Gastroesophageal sphincter (tissue), 4 donors: ENCODE data around the gene FAAP24. TPM values are rescaled to one million over a fixed set of nuclear protein-coding genes. Genes with fewer than 3 reads are reported as not detected.

Source experiments
- ATAC-seq: fragments of 150-250 bp; one replicate; pipeline ENCODE4 v1.9.1; 2016; ENCODE audit warnings: mild to moderate bottlenecking, moderate library complexity
- H3K27ac ChIP-seq, 4 donors: fragments of 200-600 bp; sonication (generic) in 3 of 4; 1 replicate in 3 of 4; 2 replicates in 1 of 4; pipeline ENCODE4 v1.5.1; 2016 to 2019
- H3K27me3 ChIP-seq: fragments of 200-600 bp; sonication (generic); one replicate; pipeline ENCODE4 v1.5.1; 2019
- H3K36me3 ChIP-seq, 2 donors: fragments of 200-600 bp; sonication (generic); one replicate each; pipeline ENCODE4 v1.5.1; 2019; ENCODE audit warnings: control low read depth in 1 of 2
- H3K4me1 ChIP-seq, 3 donors: fragments of 200-600 bp; sonication (generic); 1 replicate in 2 of 3; 2 replicates in 1 of 3; pipeline ENCODE4 v1.5.1; 2016 to 2019; ENCODE audit warnings: control low read depth in 2 of 3
- H3K4me3 ChIP-seq, 2 donors: fragments of 200-600 bp; sonication (generic); one replicate each; pipeline ENCODE4 v1.5.1; 2019; ENCODE audit warnings: mild to moderate bottlenecking in 1 of 2, moderate library complexity in 1 of 2
- H3K9me3 ChIP-seq, 3 donors: fragments of 200-600 bp; sonication (generic); one replicate each; pipeline ENCODE4 v1.5.1; 2017 to 2019; ENCODE audit warnings: control low read depth in 2 of 3
- EP300 ChIP-seq: sonication (generic); formaldehyde crosslinking; IDR thresholded peaks from one replicate; pipeline ENCODE4 v1.6.1; 2017; ENCODE audit warnings: antibody characterized with exemption, mild to moderate bottlenecking
- POLR2A ChIP-seq, 2 donors: fragments of 450-650 bp; IDR thresholded peaks; one replicate each; pipeline ENCODE4 v1.6.1; 2017; ENCODE audit warnings: antibody characterized with exemption in 2 of 2, mild to moderate bottlenecking in 2 of 2, moderate library complexity in 1 of 2
- POLR2AphosphoS5 ChIP-seq: sonication (generic); formaldehyde crosslinking; IDR thresholded peaks from one replicate; pipeline ENCODE4 v1.6.1; 2017; ENCODE audit warnings: antibody characterized with exemption
- WGBS, 2 donors: methylation state at CpG; one replicate each; pipeline ENCODE4 v1.1.5; 2018; ENCODE audit warnings: low coverage in 1 of 2; 5-methylcytosine and 5-hydroxymethylcytosine counted together
- total RNA-seq, 4 donors: library from RNA; depleted of rRNA; stranded (reverse); fragments of >200 nt; gene quantifications; one replicate each; pipeline ENCODE4 v1.1.0, GENCODE V29; 2016
- TF ChIP-seq, protein P1 (sequence below), 4 experiments: fragments of 200-600 bp in 2 of 4; fragments of 450-650 bp in 2 of 4; sonication (generic) in 1 of 4; IDR thresholded peaks; one replicate each; pipeline ENCODE4 v1.5.1; 2017 to 2019; ENCODE audit warnings: antibody characterized with exemption in 4 of 4, mild to moderate bottlenecking in 2 of 4, moderate library complexity in 2 of 4

The FAAP24 gene, protein sequence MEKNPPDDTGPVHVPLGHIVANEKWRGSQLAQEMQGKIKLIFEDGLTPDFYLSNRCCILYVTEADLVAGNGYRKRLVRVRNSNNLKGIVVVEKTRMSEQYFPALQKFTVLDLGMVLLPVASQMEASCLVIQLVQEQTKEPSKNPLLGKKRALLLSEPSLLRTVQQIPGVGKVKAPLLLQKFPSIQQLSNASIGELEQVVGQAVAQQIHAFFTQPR
- total RNA-seq: 1 to 10 TPM in 2 of 4 donors, under 1 TPM in 2; 0.27 to 2.5 (median 1.2) TPM

DNA sequence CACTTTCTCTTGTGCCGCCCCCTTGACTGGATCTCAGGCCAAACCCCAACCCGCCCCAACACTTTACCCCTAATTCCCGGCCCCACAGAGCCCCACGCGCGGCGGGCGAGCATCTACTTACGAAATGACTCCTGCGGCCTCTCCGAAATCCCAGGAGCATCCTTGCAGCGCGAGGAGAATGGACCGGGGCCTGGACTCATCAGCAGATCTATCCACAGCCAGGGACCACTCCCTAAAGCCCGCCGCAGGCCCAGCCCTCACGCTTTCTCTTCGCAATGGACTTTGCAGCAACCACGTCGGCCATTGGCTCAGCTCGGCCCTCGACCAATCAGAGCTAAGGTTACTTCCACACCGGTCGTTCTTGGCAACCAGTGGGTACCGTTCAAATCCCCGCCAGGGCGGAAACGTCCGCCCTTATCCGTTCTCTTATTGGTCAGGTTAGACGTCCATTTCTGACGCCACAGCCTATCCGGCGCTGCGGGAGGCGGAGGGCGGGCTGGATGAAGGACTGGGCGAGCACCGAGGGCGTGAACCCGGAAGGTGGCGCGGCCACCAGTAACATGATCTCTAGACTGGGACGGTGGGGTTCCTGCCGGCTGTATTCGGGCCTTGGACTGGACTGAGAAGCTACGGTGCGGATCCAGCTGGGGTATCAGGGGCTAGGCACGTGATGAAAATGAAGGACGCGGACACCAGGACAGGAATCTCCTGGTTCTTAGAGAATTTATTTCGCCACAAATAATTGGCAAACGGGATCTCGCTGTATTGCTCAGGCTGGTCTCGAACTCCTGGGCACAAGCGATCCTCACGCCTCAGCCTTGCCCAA is at the start of gene FAAP24, which contains the start of gene CEP89:
Gene FAAP24 (plus strand): TSS at position 528 of the 826 bp plus-strand sequence. CDS start 955 bp downstream, outside the sequence.
Gene CEP89 (minus strand): TSS at position 244 of the 826 bp plus-strand sequence. CDS start 84 bp downstream, at position 160.
- Histone ChIP-seq H3K36me3 (peaks cover 0 to 23% of the 10 kb centered on the region in 2 donors), H3K9me3 (no peaks in the 10 kb centered on the region), H3K27ac (peak within 1 kb of the TSS; percentile 1 to 83 (median 75)), H3K4me3 (peak within 1 kb of the TSS; percentile 73 to 87), H3K4me1 (peaks cover 0 to 31% (median 15%) of the 10 kb centered on the region in 3 donors), H3K27me3 (no peaks in the 10 kb centered on the region)
- ATAC-seq: peak; percentile 100
- WGBS, 2 donors: 0 to 10% methylated on average over 11 to 15 of the region's 57 CpGs
- TF ChIP-seq EP300 (no peak), POLR2A (IDR thresholded peaks at IDR 0.05) (peak in 1 of 2 donors; percentile 17), POLR2AphosphoS5 (peak; percentile 64)
- TF ChIP-seq, protein P1, sequence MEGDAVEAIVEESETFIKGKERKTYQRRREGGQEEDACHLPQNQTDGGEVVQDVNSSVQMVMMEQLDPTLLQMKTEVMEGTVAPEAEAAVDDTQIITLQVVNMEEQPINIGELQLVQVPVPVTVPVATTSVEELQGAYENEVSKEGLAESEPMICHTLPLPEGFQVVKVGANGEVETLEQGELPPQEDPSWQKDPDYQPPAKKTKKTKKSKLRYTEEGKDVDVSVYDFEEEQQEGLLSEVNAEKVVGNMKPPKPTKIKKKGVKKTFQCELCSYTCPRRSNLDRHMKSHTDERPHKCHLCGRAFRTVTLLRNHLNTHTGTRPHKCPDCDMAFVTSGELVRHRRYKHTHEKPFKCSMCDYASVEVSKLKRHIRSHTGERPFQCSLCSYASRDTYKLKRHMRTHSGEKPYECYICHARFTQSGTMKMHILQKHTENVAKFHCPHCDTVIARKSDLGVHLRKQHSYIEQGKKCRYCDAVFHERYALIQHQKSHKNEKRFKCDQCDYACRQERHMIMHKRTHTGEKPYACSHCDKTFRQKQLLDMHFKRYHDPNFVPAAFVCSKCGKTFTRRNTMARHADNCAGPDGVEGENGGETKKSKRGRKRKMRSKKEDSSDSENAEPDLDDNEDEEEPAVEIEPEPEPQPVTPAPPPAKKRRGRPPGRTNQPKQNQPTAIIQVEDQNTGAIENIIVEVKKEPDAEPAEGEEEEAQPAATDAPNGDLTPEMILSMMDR (IDR thresholded peaks at IDR 0.05): no peak

DNA sequence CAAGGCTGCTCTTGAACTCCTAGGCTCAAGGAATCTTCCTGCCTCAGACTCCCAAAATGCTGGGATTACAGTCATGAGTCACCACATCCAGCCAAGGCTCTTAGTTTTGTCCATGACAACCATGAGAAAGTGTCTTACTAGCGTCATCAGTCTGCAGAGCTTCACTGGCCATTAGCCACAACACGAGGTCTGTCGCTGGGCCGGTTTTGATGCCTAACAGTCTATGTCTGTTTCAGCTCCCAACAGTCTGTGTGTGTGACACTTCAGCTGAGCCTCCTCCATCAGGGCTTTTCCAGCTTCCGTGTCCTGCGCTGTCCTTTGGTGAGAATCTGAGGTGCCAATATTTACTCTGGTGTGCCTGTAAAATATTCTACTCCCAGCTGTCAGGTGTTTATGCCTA is 47.8 kb upstream of the FAAP24 start:
- Histone ChIP-seq H3K36me3 (peaks cover 5 to 100% of the 10 kb centered on the region in 2 donors), H3K27ac (no peak overlapping the region), H3K27me3 (no peaks in the 10 kb centered on the region), H3K4me1 (no peaks in the 10 kb centered on the region), H3K9me3 (peaks cover 0 to 9% (median 0%) of the 10 kb centered on the region in 3 donors), H3K4me3 (no peak overlapping the region)
- TF ChIP-seq, protein P1 (IDR thresholded peaks at IDR 0.05): no peak
- TF ChIP-seq POLR2A (IDR thresholded peaks at IDR 0.05) (no peak), POLR2AphosphoS5 (no peak), EP300 (no peak)
- no peak for ATAC-seq
- whole genome bisulfite sequencing, 2 donors: 84 to 91% methylated on average over 6 of the region's 6 CpGs

DNA sequence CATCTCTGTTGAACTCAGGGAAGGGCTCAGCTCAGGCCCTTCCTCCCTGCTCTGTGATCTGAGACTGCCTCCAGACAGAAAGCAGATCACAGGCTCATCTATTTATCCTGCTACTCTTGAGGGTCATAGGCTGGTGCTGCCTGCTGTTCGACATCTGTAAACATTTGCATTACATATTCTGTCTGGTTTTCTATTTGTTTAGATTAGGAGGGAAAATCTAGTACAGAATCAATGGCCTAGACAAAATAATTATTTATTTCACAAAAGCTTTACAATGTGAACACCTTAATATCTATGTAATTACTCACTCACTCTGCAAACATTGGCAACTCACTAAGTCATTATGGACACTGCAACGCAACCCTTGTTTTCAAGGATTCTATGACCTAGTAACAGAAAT is 43.2 kb upstream of the FAAP24 start:
- peaks cover 5 to 98% of the 10 kb centered on the region in 2 donors for H3K36me3 ChIP-seq

DNA sequence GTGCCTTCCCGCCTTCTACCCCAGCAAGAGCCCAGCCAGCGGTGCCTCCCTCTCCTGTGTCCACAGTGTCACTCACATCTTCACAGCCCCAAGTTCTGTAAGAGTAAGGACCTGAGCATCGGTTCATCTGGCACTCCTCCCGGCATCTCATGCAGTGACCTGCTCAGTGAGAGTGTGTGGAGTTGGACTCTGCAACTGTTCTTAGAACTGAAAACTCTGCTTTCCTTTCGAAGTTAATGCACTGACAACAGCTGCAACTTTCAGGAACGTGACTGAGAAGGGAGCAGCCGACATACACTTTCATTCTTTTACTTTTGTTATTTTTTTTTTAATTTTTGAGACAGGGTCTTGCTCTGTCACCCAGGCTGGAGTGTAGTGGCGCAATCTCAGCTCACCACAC is 41.5 kb upstream of the FAAP24 start:
- no peak for ATAC-seq
- Histone ChIP-seq H3K27me3 (no peaks in the 10 kb centered on the region), H3K36me3 (peaks cover 5 to 98% of the 10 kb centered on the region in 2 donors), H3K9me3 (peaks cover 0 to 9% (median 0%) of the 10 kb centered on the region in 3 donors), H3K27ac (no peak overlapping the region), H3K4me1 (no peaks in the 10 kb centered on the region), H3K4me3 (no peak overlapping the region)
- no peak for TF ChIP-seq POLR2AphosphoS5
- no peak for TF ChIP-seq POLR2A (IDR thresholded peaks at IDR 0.05)
- no peak for TF ChIP-seq EP300
- TF ChIP-seq, protein P1 (IDR thresholded peaks at IDR 0.05): no peak
- WGBS, 2 donors: 96 to 98% methylated on average over 4 to 7 of the region's 8 CpGs

More for the DNA sequence above, 43.2 kb upstream of the FAAP24 start:
- no peaks in the 10 kb centered on the region for H3K4me1 ChIP-seq
- TF ChIP-seq EP300 (no peak), POLR2A (IDR thresholded peaks at IDR 0.05) (no peak), POLR2AphosphoS5 (no peak)
- TF ChIP-seq, protein P1 (IDR thresholded peaks at IDR 0.05): no peak
- peaks cover 0 to 9% (median 0%) of the 10 kb centered on the region in 3 donors for H3K9me3 ChIP-seq
- 88 to 93% methylated on average over 2 of the region's 2 CpGs for WGBS, 2 donors
- H3K27ac ChIP-seq: no peak overlapping the region
- H3K4me3 ChIP-seq: no peak overlapping the region
- no peaks in the 10 kb centered on the region for H3K27me3 ChIP-seq
- ATAC-seq: no peak
